Bronchial epithelial cell (primary cell): ENCODE measurements around the gene STAG3. TPM values are rescaled to one million over a fixed set of nuclear protein-coding genes. Genes with fewer than 3 reads are reported as not detected.
A peak's percentile ranks its signal among the peaks of the same experiment; 100 is the strongest.

Experiments
- DNase-seq: peaks from one replicate; pipeline ENCODE4 v3.0.0-alpha.2; 2010; ENCODE audit warnings: low read depth
- FAIRE-seq: peaks from 2 replicates; lab custom pipeline; 2011; peaks lifted over from hg19 to GRCh38; lab: Jason Lieb, UNC
- H3K27me3 ChIP-seq: 2 replicates; pipeline ENCODE4 v1.5.1; 2011; ENCODE audit warnings: low read length; ENCODE audit not compliant: control insufficient read depth, insufficient read depth
- H3K36me3 ChIP-seq: 2 replicates; pipeline ENCODE4 v1.5.1; 2011; ENCODE audit warnings: low read length; ENCODE audit not compliant: control insufficient read depth, insufficient read depth
- H3K4me3 ChIP-seq: 2 replicates; pipeline ENCODE4 v1.5.1; 2011; ENCODE audit warnings: mild to moderate bottlenecking, low read depth, low read length, control low read depth
- CTCF ChIP-seq: IDR thresholded peaks from 2 replicates; pipeline ENCODE4 v1.5.1; 2011; ENCODE audit warnings: mild to moderate bottlenecking, moderate library complexity, low read length, control low read depth, inconsistent platforms; ENCODE audit not compliant: insufficient read depth, severe bottlenecking
- total RNA-seq: library from RNA; depleted of rRNA; stranded (reverse); fragments of >200 nt; gene quantifications from 2 replicates; pipeline ENCODE4 v1.2.1, GENCODE V29; 2014

Gene STAG3
- total RNA-seq, 1 donor from 2014 or later = under 0.01 TPM

DNA sequence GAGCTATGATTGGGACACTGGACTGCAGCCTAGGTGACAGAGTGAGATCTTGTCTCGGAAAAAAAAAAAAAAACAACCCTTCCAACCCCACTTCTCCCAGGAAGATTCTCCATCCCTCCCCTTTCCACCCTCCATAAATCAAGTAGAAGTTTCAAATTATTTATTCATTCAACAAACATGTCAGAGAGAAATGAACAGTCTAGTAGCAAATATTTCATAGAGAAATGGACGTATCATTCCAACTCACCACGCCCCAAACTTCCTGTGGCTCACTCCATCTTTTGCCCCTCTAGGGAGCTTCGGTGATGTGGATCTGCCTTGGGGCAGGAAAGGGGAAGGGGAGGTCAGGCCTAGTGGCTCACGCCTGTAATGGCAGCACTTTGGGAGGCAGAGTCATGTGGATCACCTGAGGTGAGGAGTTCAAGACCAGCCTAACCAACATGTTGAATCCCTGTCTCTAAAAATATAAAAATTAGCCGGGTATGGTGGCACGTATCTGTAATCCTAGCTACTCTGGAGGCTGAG, 18.6 kb upstream of the STAG3 start:
- peaks cover 17% of the 10 kb centered on the region for H3K36me3 ChIP-seq
- no peak for DNase-seq
- no peak for FAIRE-seq
- no peak for TF ChIP-seq CTCF
- H3K27me3 ChIP-seq = no peaks in the 10 kb centered on the region
- peak overlapping the region; percentile 78 for H3K4me3 ChIP-seq

- TF ChIP-seq CTCF = no peak
- Histone ChIP-seq H3K36me3 (peaks cover 13% of the 10 kb centered on the region), H3K4me3 (no peak overlapping the region), H3K27me3 (no peaks in the 10 kb centered on the region)
- no peak for DNase-seq
- FAIRE-seq = no peak
These were observed 17.7 kb upstream of the STAG3 start for GRCh38 chr7:100160067-100160466.

DNA sequence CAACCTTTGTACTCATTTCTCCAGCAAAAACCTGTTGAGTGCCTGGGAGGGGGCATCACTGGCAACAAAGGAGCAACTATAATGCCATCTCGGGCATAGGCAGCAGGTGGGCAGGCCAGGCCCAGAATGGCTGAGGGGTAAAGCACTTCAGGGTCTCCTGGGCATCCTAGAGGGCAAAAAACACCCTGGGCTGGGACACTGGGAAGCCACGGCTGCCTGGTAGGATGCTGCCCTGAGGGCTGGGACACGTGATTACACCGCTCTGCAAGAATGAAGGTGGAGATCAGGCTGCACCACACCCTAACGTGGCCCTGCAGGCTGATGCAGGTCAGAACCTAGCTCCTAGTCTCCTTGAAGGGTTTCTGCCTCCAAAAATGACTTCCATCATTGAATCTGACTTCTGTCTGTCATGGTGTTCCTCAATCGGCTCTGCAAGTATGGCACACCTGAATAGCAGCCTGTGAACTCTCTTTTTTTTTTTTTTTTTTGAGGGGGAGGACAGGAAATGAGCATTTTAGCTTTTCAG, 14.6 kb upstream of the STAG3 start:
- no peak for FAIRE-seq

DNA sequence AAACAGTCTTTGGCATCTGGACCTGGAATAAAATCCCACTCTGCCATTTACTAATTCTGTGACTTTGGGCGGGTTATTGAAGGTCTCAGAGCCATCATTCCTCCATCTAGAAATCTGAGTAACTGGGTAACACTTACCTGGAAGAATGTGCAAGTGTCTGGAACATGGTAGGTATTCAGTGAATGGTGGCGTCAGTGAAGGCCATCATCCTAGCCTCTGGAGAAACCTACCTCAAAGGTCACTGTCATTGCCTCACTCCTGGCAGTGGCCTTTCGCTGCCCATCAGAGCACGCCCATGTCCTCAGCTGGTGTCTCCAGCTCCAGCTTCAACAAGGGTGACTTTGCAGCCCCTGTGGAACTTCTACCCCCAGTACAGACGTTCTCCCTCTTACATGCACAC, 13.8 kb upstream of the STAG3 start:
- no peak for FAIRE-seq
- no peaks in the 10 kb centered on the region for H3K27me3 ChIP-seq
- H3K4me3 ChIP-seq = no peak overlapping the region
- TF ChIP-seq CTCF = no peak
- no peak for DNase-seq
- H3K36me3 ChIP-seq = no peaks in the 10 kb centered on the region

More for the DNA sequence above, 14.6 kb upstream of the STAG3 start:
- TF ChIP-seq CTCF = no peak
- Histone ChIP-seq H3K36me3 (no peaks in the 10 kb centered on the region), H3K27me3 (no peaks in the 10 kb centered on the region), H3K4me3 (no peak overlapping the region)
- peak; percentile 83 for DNase-seq

- DNase-seq (no peak), FAIRE-seq (no peak)
- Histone ChIP-seq H3K27me3 (peaks cover 6% of the 10 kb centered on the region), H3K4me3 (no peak overlapping the region), H3K36me3 (no peaks in the 10 kb centered on the region)
- TF ChIP-seq CTCF = no peak
These were observed 11.3 kb upstream of the STAG3 start for GRCh38 chr7:100166317-100166940.
